GM18507 (cell line): Measurements from ENCODE around the gene DNAJB5.

Experiments
- DNase-seq: peaks from one replicate; pipeline ENCODE4 v3.0.0; 2011; ENCODE audit warnings: low read depth; ENCODE audit not compliant: insufficient read length; ENCODE audit errors: extremely low spot score
- FAIRE-seq: peaks from 2 replicates; lab custom pipeline; 2011; peaks lifted over from hg19 to GRCh38; lab: Jason Lieb, UNC

DNAJB5 gene

GRCh38 chr9:35042081-35042604 is 52.6 kb downstream of the DNAJB5 start:
- FAIRE-seq (no peak), DNase-seq (no peak)

DNA sequence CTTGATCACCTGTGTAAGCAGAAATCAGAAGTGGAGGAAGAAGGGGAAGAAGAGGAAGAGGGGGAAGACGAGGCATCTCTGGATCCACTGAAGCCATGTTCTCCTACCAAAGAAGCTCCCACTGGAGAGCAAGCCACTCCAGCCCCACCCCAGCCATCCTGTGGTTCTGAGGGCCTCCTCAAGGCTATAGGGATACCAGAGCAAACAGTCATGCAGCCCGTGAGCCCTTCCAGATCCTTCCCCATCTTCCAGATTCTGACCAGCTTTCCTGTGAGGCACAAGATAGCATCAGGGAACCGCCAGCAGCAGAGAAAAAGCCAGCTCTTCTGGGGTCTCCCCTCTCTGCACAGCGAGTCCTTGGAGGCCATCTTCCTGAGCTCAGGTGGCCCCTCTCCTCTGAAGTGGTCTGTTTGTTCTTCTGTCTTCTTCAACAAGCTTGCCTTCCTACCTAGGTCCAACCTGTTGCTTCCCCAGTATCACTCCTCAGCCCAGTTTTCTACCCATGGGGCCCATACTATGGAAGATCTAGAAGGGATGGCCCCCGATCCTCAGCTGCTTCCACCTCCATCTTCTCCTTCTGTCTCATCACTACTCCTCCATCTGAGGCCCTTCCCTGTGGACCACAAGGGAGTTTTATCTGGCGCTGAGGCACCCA is 53.5 kb downstream of the DNAJB5 start:
- DNase-seq (no peak), FAIRE-seq (no peak)

GRCh38 chr9:35044071-35044470 is 54.5 kb downstream of the DNAJB5 start:
- FAIRE-seq, result no peak

More at GRCh38 chr9:35044071-35044470, 54.5 kb downstream of the DNAJB5 start:
- DNase-seq, result no peak
